Measurements from ENCODE around the gene ENPEP. TPM values are rescaled to one million over a fixed set of nuclear protein-coding genes. Genes with fewer than 3 reads are reported as not detected.
"Not testable (repeated sequence)": the region's sequence is repeated elsewhere in the genome, so short reads cannot be mapped to it uniquely, and the experiment has no call there.

The ENPEP gene
- total and polyA plus RNA-seq, 7 donors: 0.23 to 2.2 (median 0.99) TPM

- 65 to 77% methylated on average over 5 of the region's 5 CpGs for WGBS, 2 donors
Measured at GRCh38 chr4:110484767-110485166, 8.8 kb downstream of the ENPEP start.

GRCh38 chr4:110485452-110485851, 9.5 kb downstream of the ENPEP start:
- TF ChIP-seq POLR2AphosphoS5 (IDR thresholded peaks at IDR 0.05) (no peak), POLR2A (IDR thresholded peaks at IDR 0.05) (no peak), EP300 (IDR thresholded peaks at IDR 0.05) (no peak), CTCF (IDR thresholded peaks at IDR 0.05) (no peak)
- Histone ChIP-seq H3K4me1 (peaks cover 0 to 8% (median 5%) of the 10 kb centered on the region in 4 donors), H3K36me3 (no peaks in the 10 kb centered on the region), H3K9me3 (no peaks in the 10 kb centered on the region), H3K27me3 (no peaks in the 10 kb centered on the region), H3K4me3 (no peak overlapping the region), H3K27ac (peak overlapping the region in 1 of 4 donors; percentile 18)
- intact Hi-C loops (cut with DNase I): no loop called here
- DNase-seq: no peak
- WGBS, 2 donors: 69 to 78% methylated on average over 1 of the region's 1 CpG

More at GRCh38 chr4:110484767-110485166, 8.8 kb downstream of the ENPEP start:
- TF ChIP-seq POLR2AphosphoS5 (IDR thresholded peaks at IDR 0.05): peak in 3 of 4 donors; percentile 32 to 43 (median 40)
- TF ChIP-seq CTCF (IDR thresholded peaks at IDR 0.05): no peak
- TF ChIP-seq EP300 (IDR thresholded peaks at IDR 0.05): no peak
- TF ChIP-seq POLR2A (IDR thresholded peaks at IDR 0.05): no peak
- H3K27ac ChIP-seq: peak overlapping the region in 2 of 4 donors; percentile 6 to 18
- H3K27me3 ChIP-seq: no peaks in the 10 kb centered on the region
- H3K4me1 ChIP-seq: peaks cover 0 to 8% (median 5%) of the 10 kb centered on the region in 4 donors
- H3K9me3 ChIP-seq: no peaks in the 10 kb centered on the region
- intact Hi-C loops (cut with DNase I): no loop called here
- no peaks in the 10 kb centered on the region for H3K36me3 ChIP-seq
- DNase-seq: no peak
- no peak overlapping the region for H3K4me3 ChIP-seq

- TF ChIP-seq POLR2A (IDR thresholded peaks at IDR 0.05) (no peak), CTCF (IDR thresholded peaks at IDR 0.05) (no peak), EP300 (IDR thresholded peaks at IDR 0.05) (no peak), POLR2AphosphoS5 (IDR thresholded peaks at IDR 0.05) (no peak)
- Histone ChIP-seq H3K27ac (no peak overlapping the region), H3K4me1 (peaks cover 0 to 8% (median 5%) of the 10 kb centered on the region in 4 donors), H3K4me3 (no peak overlapping the region), H3K36me3 (no peaks in the 10 kb centered on the region), H3K9me3 (no peaks in the 10 kb centered on the region), H3K27me3 (no peaks in the 10 kb centered on the region)
- intact Hi-C loops (cut with DNase I): no loop called here
- no peak for DNase-seq
- 69 to 74% methylated on average over 4 of the region's 4 CpGs for WGBS, 2 donors
Measured at GRCh38 chr4:110486256-110486655, 10.3 kb downstream of the ENPEP start.

GRCh38 chr4:110486850-110487249, 10.9 kb downstream of the ENPEP start:
- DNase-seq; H3K4me1 ChIP-seq; H3K4me3 ChIP-seq; H3K36me3 ChIP-seq; intact Hi-C loops (cut with DNase I); H3K27me3 ChIP-seq; H3K27ac ChIP-seq; H3K9me3 ChIP-seq: not testable (repeated sequence)
- WGBS, 2 donors: 74 to 87% methylated on average over 4 of the region's 4 CpGs

- TF ChIP-seq EP300 (IDR thresholded peaks at IDR 0.05): no peak
- peak in 2 of 4 donors; percentile 21 for TF ChIP-seq POLR2AphosphoS5 (IDR thresholded peaks at IDR 0.05)
- Histone ChIP-seq H3K36me3 (no peaks in the 10 kb centered on the region), H3K4me1 (peaks cover 0 to 8% (median 5%) of the 10 kb centered on the region in 4 donors), H3K27me3 (no peaks in the 10 kb centered on the region), H3K27ac (peak overlapping the region in 2 of 4 donors; percentile 7), H3K9me3 (no peaks in the 10 kb centered on the region), H3K4me3 (no peak overlapping the region)
- intact Hi-C loops (cut with DNase I): no loop called here
- no peak for DNase-seq
Measured at GRCh38 chr4:110487873-110488272, 11.9 kb downstream of the ENPEP start.

- Histone ChIP-seq H3K36me3 (no peaks in the 10 kb centered on the region), H3K9me3 (no peaks in the 10 kb centered on the region), H3K27ac (no peak overlapping the region), H3K4me3 (no peak overlapping the region), H3K4me1 (peaks cover 0 to 6% (median 4%) of the 10 kb centered on the region in 4 donors), H3K27me3 (no peaks in the 10 kb centered on the region)
- 69 to 78% methylated on average over 6 of the region's 6 CpGs for WGBS, 2 donors
- DNase-seq: no peak
- intact Hi-C loops (cut with DNase I): no loop called here
- no peak for TF ChIP-seq CTCF (IDR thresholded peaks at IDR 0.05)
- TF ChIP-seq POLR2A (IDR thresholded peaks at IDR 0.05): no peak
- TF ChIP-seq POLR2AphosphoS5 (IDR thresholded peaks at IDR 0.05): no peak
- TF ChIP-seq EP300 (IDR thresholded peaks at IDR 0.05): no peak
Measured at GRCh38 chr4:110489901-110490508, 14.1 kb downstream of the ENPEP start.
